ENCODE results near the gene BCL11A. TPM values are rescaled to one million over a fixed set of nuclear protein-coding genes. Genes with fewer than 3 reads are reported as not detected.

The BCL11A gene
- polyA plus RNA-seq, 5 donors = 19.4 to 29.9 (median 29.3) TPM

GRCh38 chr2:60528281-60529020, 25.0 kb downstream of the BCL11A start:
- DNase-seq = no peak

DNA sequence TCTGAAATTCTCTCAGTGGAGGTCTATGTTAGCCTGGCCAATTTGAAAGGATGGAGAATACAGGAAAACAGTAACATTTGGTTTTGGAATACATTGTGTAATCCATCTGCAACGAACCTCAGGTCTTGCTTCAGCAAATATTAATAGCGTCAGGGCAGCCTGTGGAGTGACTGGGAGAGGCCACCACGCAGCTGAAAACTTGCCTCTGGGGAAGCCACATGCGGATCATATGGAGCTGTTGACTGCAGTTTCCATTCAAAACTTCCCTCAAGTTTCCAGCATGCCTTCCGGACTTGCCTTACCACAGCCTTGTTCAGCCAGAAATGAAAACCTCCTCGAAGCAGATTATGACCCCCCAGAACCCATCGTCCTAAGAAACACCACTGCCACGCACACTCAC, 25.7 kb downstream of the BCL11A start:
- DNase-seq = no peak

GRCh38 chr2:60526623-60527022, 26.8 kb downstream of the BCL11A start:
- no peak for DNase-seq

GRCh38 chr2:60525899-60526298, 27.6 kb downstream of the BCL11A start:
- no peak for DNase-seq

- no peak for DNase-seq
Observed at GRCh38 chr2:60524874-60525273, 28.6 kb downstream of the BCL11A start.

DNA sequence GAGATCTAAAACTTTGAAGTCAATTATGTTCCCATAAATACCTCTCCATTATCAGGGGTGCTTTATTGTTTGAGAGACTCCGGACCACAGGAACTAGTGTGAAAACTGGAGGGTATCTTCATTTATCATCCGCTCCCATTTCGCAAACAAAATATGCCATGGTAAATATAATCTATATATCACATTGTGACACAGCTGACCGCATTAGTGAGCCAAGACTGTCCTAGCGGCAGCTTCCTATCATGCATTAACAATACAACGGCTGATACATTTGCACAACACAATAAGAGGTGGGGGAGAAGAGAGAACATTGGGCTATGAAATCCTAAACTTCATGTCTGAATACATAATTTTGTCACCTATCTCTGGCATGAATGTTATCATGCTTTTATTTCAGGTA, 29.5 kb downstream of the BCL11A start:
- no peak for DNase-seq

DNA sequence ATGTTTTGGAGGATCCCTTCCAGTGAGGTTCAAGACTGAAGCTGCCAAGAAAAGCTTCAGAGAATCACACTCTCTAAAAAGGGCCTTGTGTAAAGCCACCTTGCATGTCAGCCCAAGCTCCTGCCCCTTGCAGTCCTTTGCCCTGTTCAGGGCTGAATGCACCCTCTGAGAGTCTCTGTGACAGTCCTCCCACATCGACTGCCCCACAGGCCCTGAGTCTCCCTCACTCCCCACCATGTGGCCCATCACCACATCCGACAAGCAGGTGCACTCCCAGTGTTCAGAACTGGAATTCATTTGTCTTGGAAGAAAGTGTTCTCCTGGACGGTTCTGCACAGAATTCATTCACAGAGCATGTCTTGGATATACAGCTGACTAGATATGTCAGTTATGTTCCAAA, 31.0 kb downstream of the BCL11A start:
- DNase-seq = no peak

GRCh38 chr2:60521626-60522025, 31.8 kb downstream of the BCL11A start:
- no peak for DNase-seq

GRCh38 chr2:60520917-60521539, 32.4 kb downstream of the BCL11A start:
- DNase-seq = no peak

- DNase-seq = no peak
Observed at GRCh38 chr2:60520151-60520876, 33.1 kb downstream of the BCL11A start.

DNA sequence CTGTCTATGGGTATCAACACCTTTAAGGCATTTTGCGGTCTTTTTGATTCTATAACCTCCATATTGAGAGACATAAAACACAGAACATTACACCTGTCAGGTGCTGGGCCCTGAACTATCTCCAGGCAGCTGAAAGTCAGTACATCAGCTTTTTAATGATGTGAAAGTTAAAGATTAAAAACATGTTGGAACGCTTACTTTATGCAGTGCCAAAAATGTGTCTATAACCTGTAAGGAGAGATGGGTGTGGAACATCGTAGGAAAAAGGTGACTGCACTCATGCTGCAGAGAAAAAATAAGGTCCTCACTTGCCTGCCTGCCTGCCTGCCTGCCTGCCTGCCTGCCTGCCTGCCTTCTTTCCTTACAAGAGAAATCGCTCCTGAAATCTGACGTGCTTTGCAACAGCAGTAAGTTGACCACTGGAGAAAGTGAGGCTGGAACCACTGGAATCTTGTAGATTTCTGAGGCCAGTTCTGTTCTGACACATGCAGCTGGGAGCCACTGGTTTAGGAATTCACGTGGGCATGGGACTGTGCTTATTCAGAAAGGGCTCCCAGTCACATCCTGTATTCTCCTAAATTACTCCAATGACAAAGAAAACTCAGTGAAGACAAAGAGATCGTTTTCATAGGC, 34.1 kb downstream of the BCL11A start:
- no peak for DNase-seq

- DNase-seq = no peak
Observed at GRCh38 chr2:60518567-60518966, 34.9 kb downstream of the BCL11A start.

GRCh38 chr2:60517446-60517845, 36.0 kb downstream of the BCL11A start:
- DNase-seq = no peak

- DNase-seq = no peak
Observed at GRCh38 chr2:60516826-60517225, 36.6 kb downstream of the BCL11A start.

DNA sequence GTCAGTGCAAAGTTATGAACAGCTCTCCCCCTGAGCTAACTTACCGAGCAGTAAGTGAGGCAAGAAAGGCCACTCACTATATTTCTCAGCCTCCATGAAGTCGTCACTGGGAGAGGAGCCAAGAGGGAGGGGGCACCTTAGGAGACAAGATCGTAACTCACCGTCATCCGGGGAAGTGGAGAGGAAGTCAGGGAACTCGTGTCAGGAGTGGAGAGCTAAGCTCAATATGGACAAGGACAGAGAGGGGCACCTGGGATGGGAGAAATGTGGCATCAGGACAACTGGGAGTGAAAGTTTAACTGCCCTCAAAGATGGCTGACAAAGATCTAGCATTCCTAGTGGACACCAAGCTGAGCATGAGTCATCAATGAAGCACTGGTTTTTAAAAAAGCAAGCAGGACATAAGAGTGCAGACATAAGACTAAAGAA, 37.1 kb downstream of the BCL11A start:
- DNase-seq = no peak

- DNase-seq = no peak
Observed at GRCh38 chr2:60515721-60516226, 37.7 kb downstream of the BCL11A start.

DNA sequence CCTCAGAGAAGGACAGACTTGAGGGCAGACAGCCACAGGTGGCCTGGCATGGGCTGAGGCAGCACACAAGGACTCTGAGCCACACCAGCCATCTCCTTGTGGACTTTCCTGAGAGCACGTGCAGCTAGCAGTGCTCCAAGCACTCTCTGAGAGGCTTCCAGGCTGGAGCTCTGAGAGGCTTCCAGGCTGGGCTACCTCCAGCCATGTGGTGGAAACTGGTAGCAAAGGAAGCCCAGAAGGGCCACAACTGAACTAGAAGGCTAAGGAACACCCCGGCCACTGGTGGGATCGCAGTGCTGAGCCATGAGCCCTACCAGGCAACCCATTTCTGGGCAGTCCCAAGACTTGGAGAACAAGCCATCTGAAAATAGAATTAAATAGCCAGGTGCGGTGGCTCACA, 39.5 kb downstream of the BCL11A start:
- DNase-seq = no peak

GRCh38 chr2:60513191-60513590, 40.3 kb downstream of the BCL11A start:
- DNase-seq = no peak

- no peak for DNase-seq
Observed at GRCh38 chr2:60512641-60513040, 40.8 kb downstream of the BCL11A start.

DNA sequence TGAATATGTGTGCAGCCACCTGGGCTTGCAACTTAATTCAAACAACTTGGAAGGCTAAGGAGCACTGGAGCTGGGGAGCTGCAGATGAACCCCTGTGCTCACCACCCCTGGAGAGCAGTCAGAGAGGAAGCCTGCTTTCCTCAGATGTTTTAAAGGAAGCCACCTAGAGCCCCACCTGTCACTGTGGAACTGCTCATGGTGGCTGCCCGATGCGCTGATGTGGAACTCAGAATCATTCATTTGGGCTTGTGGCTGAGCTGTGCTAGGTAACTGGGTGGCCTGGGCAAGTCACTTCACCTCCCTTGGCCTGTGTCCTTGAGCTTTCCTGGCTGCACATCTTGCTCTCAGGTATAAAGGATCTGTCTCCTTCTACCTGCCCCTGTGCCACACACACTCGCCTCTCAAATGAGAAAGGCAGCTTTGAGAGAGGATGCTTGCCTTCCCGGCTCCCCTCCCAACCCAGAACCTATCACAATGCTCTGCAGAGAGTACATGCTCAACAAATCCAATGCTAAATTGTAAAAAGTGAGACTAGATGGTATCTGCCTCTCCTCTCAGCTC, 41.3 kb downstream of the BCL11A start:
- DNase-seq = no peak

DNA sequence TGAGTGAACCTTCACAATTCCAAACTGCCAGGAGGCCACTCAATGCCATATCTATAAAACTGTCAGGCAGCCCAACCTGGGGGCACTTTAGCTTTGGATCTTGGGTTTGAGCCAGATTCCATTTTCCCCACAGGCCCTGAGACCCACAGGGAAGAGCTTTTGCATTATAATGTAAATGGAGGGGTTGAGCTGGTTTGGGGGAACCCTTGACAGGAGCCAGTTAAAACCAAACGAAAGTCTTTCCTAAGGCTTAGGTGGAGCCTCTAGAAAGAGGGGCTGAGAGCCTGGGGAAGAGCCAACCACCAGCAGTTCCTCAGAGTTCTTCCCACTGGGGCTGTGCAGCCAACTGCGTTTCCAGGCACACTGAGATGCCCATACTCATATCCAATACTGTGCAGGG, 42.7 kb downstream of the BCL11A start:
- DNase-seq = no peak

- no peak for DNase-seq
Observed at GRCh38 chr2:60509066-60509465, 44.4 kb downstream of the BCL11A start.

All from right lung (tissue), 5 donors.